Stimulated activated CD4-positive, alpha-beta T cell treated with anti-CD3 and anti-CD28 coated beads, Interleukin-1b, Interleukin-23, amount 100 ng/mL, for 24 hours (primary cell): ENCODE data around the gene RHPN2.
"Not testable (repeated sequence)": the region's sequence is repeated elsewhere in the genome, so short reads cannot be mapped to it uniquely, and the experiment has no call there.

Experiments used
- DNase-seq, 4 experiments: peaks; one replicate each; pipeline ENCODE4 v3.0.0-alpha.2; 2020; ENCODE audit warnings: low read depth in 4 of 4, low spot score in 1 of 4

RHPN2 gene

GRCh38 chr19:33032218-33032781 lies 32.4 kb downstream of the RHPN2 start:
- no peak for DNase-seq

DNA sequence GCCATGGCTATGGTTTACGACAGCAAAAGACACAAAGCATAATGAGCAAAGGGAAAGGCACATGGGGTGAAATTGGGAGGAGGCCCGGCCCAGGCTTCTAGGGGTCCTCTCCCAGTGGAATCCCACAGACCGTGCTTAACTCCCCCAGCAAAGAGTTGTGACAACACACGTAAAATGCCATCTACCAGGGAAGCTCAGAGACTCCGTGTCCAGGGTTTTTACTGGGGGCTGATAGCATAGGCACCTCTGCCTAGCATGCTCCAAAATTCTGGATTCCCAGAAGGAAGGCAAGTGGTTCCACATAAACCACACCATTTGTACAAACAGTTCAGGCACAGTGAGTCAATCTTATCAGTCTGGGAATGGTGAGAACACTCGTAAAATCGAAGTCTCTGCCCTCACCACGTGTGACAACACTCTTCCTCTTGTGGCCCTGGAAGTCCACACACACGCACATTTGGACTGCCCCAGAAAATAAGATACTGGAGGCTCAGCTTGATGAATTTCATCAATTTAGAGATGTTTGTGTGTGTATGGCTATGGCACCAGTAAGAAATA lies 34.9 kb downstream of the RHPN2 start:
- DNase-seq = no peak

GRCh38 chr19:33026602-33027001 lies 38.1 kb downstream of the RHPN2 start:
- not testable (repeated sequence) for DNase-seq

DNA sequence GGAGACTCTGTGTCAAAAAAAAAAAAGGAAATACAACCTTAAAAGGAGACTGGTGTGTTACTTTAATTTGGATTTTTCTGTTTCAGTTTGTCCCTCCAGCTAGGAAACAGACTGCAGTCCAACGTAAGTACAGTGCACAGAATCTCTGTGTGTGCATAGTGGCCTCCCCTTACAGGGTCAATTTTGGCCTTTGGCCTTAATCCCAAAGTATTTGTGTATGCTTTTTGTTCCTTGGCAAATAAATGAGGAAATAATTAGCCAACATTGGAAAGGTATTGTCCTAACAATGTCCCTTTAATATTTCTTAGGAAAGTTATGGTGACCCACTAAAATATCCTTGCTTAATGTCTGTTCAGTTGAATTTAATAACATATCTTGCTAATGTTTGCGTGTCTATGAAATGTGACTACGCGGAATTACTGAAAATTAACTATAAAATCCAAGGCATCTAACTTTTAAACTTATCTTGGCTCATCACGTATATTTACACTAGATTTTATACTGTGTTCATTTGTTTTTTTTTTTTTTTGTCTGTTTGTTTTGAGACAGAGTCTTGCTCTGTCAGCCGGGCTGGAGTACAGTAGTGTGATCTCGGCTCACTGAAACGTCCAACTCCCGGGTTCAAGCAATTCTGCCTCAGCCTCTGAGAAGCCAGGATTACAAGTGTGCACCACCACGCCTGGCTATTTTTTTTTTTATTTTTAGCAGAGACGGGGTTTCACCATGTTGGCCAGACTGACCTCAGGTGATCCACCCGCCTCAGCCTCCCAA lies 39.0 kb downstream of the RHPN2 start:
- DNase-seq = not testable (repeated sequence)

DNA sequence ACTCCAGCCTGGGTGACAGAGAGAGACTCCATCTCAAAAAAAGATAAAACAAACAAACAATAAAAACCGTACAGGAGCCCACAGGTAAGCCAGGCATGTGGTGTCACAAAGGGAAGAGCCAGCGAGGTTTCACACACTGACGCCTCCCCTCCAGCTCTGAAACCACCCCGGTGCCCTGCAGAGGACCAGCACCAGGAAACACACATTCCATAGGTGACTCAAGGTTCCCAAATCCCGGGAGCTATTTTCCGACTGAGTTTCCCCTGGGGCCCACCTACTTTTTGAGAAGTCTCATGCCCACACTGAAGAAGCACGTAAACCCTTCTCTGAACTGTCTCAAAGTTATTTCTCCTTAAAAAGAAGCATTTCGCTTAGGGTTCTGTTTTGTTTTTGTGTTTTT lies 40.3 kb downstream of the RHPN2 start:
- no peak for DNase-seq

GRCh38 chr19:33022472-33023116 lies 42.1 kb downstream of the RHPN2 start:
- DNase-seq = no peak

DNA sequence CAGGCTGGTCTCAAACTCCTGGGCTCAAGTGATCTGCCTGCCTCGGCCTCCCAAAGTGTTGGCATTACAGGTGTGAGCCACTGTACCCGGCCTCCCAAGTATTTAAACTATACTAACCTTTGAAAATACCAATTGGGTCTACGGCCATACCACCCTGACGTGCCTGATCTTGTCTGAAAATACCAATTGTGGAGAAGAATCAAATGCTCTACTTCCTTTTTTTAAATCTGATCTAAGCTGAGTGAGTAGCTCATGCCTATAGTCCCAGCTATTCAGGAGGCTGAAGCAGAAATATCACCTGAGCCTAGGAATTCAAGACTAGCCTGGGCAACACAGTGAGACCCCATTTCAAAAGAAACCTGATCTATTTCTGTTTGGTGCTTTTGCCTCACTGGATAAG lies 53.8 kb downstream of the RHPN2 start:
- DNase-seq = not testable (repeated sequence)

DNA sequence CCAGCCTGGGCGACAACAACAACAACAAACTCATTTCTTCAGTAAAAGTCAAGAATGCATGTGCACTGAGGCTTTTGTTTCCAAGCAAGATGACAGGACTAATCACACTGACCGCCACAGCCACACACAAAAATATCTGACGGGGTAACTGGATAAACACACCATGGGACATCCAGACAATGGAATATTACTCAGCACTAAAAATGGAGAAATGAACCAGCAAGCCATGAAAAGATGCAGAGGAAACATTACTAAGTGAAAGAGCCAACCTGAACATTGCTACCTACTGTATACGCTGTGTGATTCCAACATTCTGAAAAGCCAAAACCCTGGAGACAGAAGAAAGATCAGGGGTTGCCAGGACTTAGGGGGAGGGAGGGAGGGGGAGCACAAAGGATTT lies 56.0 kb downstream of the RHPN2 start:
- DNase-seq = no peak

DNA sequence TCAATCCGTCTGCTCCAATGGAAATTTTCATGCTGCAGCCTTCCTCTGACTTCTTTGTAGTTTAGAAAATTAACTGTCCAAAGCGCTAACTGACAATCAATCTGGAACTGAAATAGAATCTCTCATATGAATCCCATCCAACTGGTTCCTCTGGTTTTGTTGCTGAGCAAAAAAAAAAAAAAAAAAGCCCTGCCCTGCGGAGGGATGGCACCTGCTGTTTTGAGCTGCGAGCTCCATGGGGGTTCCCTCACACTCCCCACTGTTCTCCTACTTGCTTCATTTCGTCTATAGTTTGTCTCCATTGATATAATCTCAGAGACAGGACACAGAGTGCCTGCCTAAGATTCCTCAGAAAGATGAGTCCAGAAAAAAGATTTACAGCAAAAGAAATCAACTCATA lies 59.2 kb downstream of the RHPN2 start:
- DNase-seq = no peak

GRCh38 chr19:33003424-33004024 lies 61.2 kb downstream of the RHPN2 start:
- not testable (repeated sequence) for DNase-seq

- DNase-seq = not testable (repeated sequence)
These were observed 62.4 kb downstream of the RHPN2 start for GRCh38 chr19:33002126-33002865.

DNA sequence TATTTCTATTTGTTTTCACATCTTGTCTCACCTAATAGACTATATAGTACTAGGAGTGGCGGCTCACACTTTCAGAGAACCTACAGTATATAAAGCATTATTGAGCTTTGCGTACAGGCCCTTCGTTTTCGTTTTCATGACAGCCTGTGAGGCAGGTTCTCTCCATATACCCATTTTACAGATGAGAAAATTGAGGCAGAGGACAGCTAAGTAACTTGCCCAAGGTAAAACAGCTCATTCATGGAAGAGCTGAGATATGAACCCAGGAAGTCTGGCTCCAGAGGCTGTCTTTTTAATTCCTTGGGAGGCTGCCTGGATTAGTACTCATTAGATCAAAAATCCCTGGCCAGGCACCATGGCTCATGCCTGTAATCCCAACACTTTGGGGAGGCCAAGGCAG lies 63.8 kb downstream of the RHPN2 start:
- DNase-seq = no peak

- no peak for DNase-seq
These were observed 64.2 kb downstream of the RHPN2 start for GRCh38 chr19:33000510-33000909.

GRCh38 chr19:32998722-32999121 lies 66.0 kb downstream of the RHPN2 start:
- no peak for DNase-seq

- DNase-seq = no peak
These were observed 66.9 kb downstream of the RHPN2 start for GRCh38 chr19:32997716-32998355.

DNA sequence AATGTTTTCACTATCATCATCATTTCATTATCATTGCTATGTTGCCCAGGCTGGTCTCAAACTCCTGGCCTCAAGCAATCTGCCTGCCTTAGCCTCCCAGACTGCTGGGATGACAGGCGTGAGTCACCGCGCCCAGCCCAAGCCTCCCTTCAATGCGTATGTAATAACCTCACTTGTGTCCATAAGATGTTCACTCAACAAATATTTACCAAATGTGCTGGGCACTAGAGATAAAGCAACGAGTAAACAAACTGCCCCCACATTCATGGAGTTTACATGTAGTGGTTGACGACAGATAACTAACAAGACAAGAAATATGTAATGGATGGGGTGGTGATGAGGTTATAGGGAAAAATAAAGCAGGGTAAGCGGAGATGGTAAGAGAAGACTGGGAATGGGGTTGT lies 67.6 kb downstream of the RHPN2 start:
- DNase-seq = not testable (repeated sequence)

- not testable (repeated sequence) for DNase-seq
These were observed 68.7 kb downstream of the RHPN2 start for GRCh38 chr19:32995966-32996365.

- DNase-seq = no peak
These were observed 76.0 kb downstream of the RHPN2 start for GRCh38 chr19:32988724-32989123.

DNA sequence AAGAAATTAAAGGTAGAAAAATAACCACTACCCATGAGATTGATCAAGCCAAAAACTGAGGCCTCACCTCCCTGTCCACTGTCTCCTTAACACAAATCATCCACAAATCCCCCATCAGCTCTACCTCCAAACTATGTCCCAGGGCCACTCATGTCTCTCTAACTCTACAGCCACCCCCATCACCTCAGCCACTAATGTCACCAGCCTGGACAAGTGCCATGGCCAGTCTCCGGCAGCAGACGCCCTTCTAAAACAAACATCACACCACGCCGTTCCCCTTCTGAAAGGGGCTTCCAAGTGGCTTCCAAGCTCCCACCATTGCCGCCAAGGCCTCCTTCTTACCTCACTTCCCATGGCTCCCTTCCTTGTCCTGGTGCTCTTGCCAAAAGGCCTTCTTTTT lies 76.4 kb downstream of the RHPN2 start:
- not testable (repeated sequence) for DNase-seq

DNA sequence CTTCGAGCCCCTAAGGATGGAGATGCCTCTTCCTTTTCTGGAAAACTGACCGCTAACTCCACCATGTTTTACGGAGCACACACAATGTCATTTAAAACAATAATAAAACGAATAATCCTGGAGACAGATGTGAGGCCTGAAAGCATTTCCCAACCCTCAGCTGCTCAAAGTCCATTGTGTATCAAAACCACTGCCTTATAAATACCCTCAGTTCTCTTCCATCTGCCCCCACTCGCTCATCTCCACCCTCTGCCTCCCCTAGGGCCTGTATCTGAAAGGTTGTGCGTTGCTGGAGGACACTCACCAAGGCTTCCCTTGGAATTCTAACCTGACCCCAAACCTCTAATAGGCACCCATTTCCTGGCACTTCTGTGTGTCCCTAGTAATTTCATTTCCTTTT lies 82.2 kb downstream of the RHPN2 start:
- not testable (repeated sequence) for DNase-seq
